Liver (tissue), 9 donors: ENCODE data around the gene S100A12. TPM values are rescaled to one million over a fixed set of nuclear protein-coding genes. Genes with fewer than 3 reads are reported as not detected.

Source experiments
- DNase-seq: peaks from one replicate; pipeline ENCODE4 v3.0.0-alpha.2; 2017; ENCODE audit warnings: low spot score
- H3K27ac ChIP-seq, 2 donors: one replicate each; pipeline ENCODE4 v1.7.0; 2013; ENCODE audit warnings: inconsistent platforms in 2 of 2, low read length in 2 of 2, control low read depth in 1 of 2, low read depth in 1 of 2, mild to moderate bottlenecking in 1 of 2
- H3K27me3 ChIP-seq, 4 donors: one replicate each; pipeline versions ENCODE4 v1.6.1 to v1.7.0; 2013; ENCODE audit warnings: low read length in 3 of 4, inconsistent platforms in 1 of 4, mild to moderate bottlenecking in 1 of 4, moderate library complexity in 1 of 4; ENCODE audit not compliant: control insufficient read depth in 4 of 4, insufficient read depth in 4 of 4
- H3K36me3 ChIP-seq, 4 donors: one replicate each; pipeline versions ENCODE4 v1.6.1 to v1.7.0; 2013; ENCODE audit warnings: low read length in 3 of 4, mild to moderate bottlenecking in 3 of 4, low read depth in 1 of 4, moderate library complexity in 1 of 4; ENCODE audit not compliant: control insufficient read depth in 4 of 4, insufficient read depth in 3 of 4
- H3K4me1 ChIP-seq, 4 donors: one replicate each; pipeline versions ENCODE4 v1.6.1 to v1.7.0; 2013; ENCODE audit warnings: low read length in 3 of 4, mild to moderate bottlenecking in 3 of 4, moderate library complexity in 1 of 4; ENCODE audit not compliant: control insufficient read depth in 4 of 4, insufficient read depth in 4 of 4
- H3K4me3 ChIP-seq, 3 donors: one replicate each; pipeline versions ENCODE4 v1.6.1 to v1.7.0; 2013; ENCODE audit warnings: low read length in 3 of 3, control low read depth in 1 of 3, low read depth in 1 of 3, mild to moderate bottlenecking in 1 of 3
- H3K9ac ChIP-seq, 2 donors: one replicate each; pipeline ENCODE4 v1.7.0; 2013; ENCODE audit warnings: low read length in 2 of 2, mild to moderate bottlenecking in 2 of 2, moderate library complexity in 2 of 2, control low read depth in 1 of 2, low read depth in 1 of 2
- H3K9me3 ChIP-seq, 4 donors: one replicate each; pipeline versions ENCODE4 v1.6.1 to v1.7.0; 2013; ENCODE audit warnings: low read length in 3 of 4; ENCODE audit not compliant: control insufficient read depth in 4 of 4
- ATF3 ChIP-seq: IDR thresholded peaks from 2 replicates; pipeline ENCODE4 v1.6.1; 2016; ENCODE audit warnings: antibody characterized with exemption
- EGR1 ChIP-seq, 2 donors: IDR thresholded peaks; 2 replicates each; pipeline ENCODE4 v1.6.1; 2016 to 2018; ENCODE audit warnings: antibody characterized with exemption in 2 of 2, low read depth in 2 of 2
- FOXA1 ChIP-seq: IDR thresholded peaks from 2 replicates; pipeline ENCODE4 v1.6.1; 2016; ENCODE audit warnings: antibody characterized with exemption
- GABPA ChIP-seq, 2 donors: IDR thresholded peaks in 1 of 2; conservative IDR thresholded peaks in 1 of 2; 2 replicates each; pipeline ENCODE4 v1.6.1; 2016; ENCODE audit warnings: antibody characterized with exemption in 2 of 2, mild to moderate bottlenecking in 1 of 2, moderate library complexity in 1 of 2
- HNF4A ChIP-seq, 2 donors: conservative IDR thresholded peaks; 2 replicates each; pipeline ENCODE4 v1.6.1; 2016; ENCODE audit warnings: antibody characterized with exemption in 2 of 2, mild to moderate bottlenecking in 2 of 2
- HNF4G ChIP-seq: IDR thresholded peaks from 2 replicates; pipeline ENCODE4 v1.6.1; 2016; ENCODE audit warnings: antibody characterized with exemption
- JUND ChIP-seq, 2 donors: IDR thresholded peaks; 2 replicates each; pipeline ENCODE4 v1.6.1; 2016; ENCODE audit warnings: antibody characterized with exemption in 2 of 2
- MAX ChIP-seq: IDR thresholded peaks from 2 replicates; pipeline ENCODE4 v1.6.1; 2016; ENCODE audit warnings: antibody characterized with exemption
- RAD21 ChIP-seq, 2 donors: IDR thresholded peaks; 2 replicates each; pipeline ENCODE4 v1.6.1; 2016; ENCODE audit warnings: antibody characterized with exemption in 2 of 2, mild to moderate bottlenecking in 2 of 2
- RXRA ChIP-seq, 2 donors: IDR thresholded peaks; 2 replicates each; pipeline ENCODE4 v1.6.1; 2017 to 2018; ENCODE audit warnings: antibody characterized with exemption in 2 of 2, mild to moderate bottlenecking in 1 of 2
- TAF1 ChIP-seq: conservative IDR thresholded peaks from 2 replicates; pipeline ENCODE4 v1.6.1; 2016; ENCODE audit warnings: antibody characterized with exemption, mild to moderate bottlenecking
- YY1 ChIP-seq: IDR thresholded peaks from 2 replicates; pipeline ENCODE4 v1.6.1; 2016; ENCODE audit warnings: antibody characterized with exemption, mild to moderate bottlenecking
- ZBTB33 ChIP-seq: IDR thresholded peaks from 2 replicates; pipeline ENCODE4 v1.6.1; 2016; ENCODE audit warnings: antibody characterized with exemption
- WGBS: extraction: QIAGEN DNeasy Blood & Tissue Kit; methylation state at CpG from one replicate; pipeline ENCODE4 v1.1.7; 2013; 5-methylcytosine and 5-hydroxymethylcytosine counted together
- polyA plus RNA-seq, 2 donors: library from polyadenylated mRNA; stranded (reverse) in 1 of 2; unstranded in 1 of 2; fragments of 200-250 nt in 1 of 2; fragments of >200 nt in 1 of 2; fragmentation: Nextera tagmentation in 1 of 2; extraction: Ambion mirVana in 1 of 2; gene quantifications; one replicate each; pipeline versions ENCODE4 v1.2.1 to v1.2.3, GENCODE V29; 2013 to 2015
- total RNA-seq, 2 donors: library from RNA; depleted of rRNA; stranded (reverse); fragments of >200 nt; gene quantifications; one replicate each; pipeline ENCODE4 v1.2.3, GENCODE V29; 2014
- TF ChIP-seq, protein P1 (sequence below): fragments of 150-350 bp; IDR thresholded peaks from 2 replicates; pipeline ENCODE4 v1.5.1; 2017; ENCODE audit warnings: improper control_type of control experiment, low read depth, low read length; ENCODE audit not compliant: missing input control
- TF ChIP-seq, protein P2 (sequence below): IDR thresholded peaks from 2 replicates; pipeline ENCODE4 v1.6.1; 2016; ENCODE audit warnings: antibody characterized with exemption, mild to moderate bottlenecking
- donor health status: healthy.
- donor health status: healthy.
- donor health status: healthy.
- donor health status: healthy.
- donor health status: healthy.

The S100A12 gene
- total and polyA plus RNA-seq, 4 donors, result 3.3 to 35.2 (median 12.1) TPM

GRCh38 chr1:153392822-153393221 lies 17.4 kb upstream of the S100A12 start:
- H3K9ac ChIP-seq, result no peak overlapping the region
- DNase-seq, result no peak
- 79% methylated on average over 3 of the region's 3 CpGs for WGBS
- no peaks in the 10 kb centered on the region for H3K4me1 ChIP-seq
- H3K36me3 ChIP-seq, result no peaks in the 10 kb centered on the region
- TF ChIP-seq EGR1 (IDR thresholded peaks at IDR 0.05; ENCODE audit: low read depth in 2 of 2), result no peak
- TF ChIP-seq, protein P1, sequence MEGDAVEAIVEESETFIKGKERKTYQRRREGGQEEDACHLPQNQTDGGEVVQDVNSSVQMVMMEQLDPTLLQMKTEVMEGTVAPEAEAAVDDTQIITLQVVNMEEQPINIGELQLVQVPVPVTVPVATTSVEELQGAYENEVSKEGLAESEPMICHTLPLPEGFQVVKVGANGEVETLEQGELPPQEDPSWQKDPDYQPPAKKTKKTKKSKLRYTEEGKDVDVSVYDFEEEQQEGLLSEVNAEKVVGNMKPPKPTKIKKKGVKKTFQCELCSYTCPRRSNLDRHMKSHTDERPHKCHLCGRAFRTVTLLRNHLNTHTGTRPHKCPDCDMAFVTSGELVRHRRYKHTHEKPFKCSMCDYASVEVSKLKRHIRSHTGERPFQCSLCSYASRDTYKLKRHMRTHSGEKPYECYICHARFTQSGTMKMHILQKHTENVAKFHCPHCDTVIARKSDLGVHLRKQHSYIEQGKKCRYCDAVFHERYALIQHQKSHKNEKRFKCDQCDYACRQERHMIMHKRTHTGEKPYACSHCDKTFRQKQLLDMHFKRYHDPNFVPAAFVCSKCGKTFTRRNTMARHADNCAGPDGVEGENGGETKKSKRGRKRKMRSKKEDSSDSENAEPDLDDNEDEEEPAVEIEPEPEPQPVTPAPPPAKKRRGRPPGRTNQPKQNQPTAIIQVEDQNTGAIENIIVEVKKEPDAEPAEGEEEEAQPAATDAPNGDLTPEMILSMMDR, result no peak
- TF ChIP-seq JUND (IDR thresholded peaks at IDR 0.05), result no peak
- no peaks in the 10 kb centered on the region for H3K9me3 ChIP-seq
- H3K4me3 ChIP-seq, result no peak overlapping the region
- no peak overlapping the region for H3K27ac ChIP-seq
- H3K27me3 ChIP-seq, result peaks cover 0 to 5% (median 0%) of the 10 kb centered on the region in 4 donors

- no peaks in the 10 kb centered on the region for H3K36me3 ChIP-seq
- WGBS, result 49% methylated on average over 3 of the region's 3 CpGs
- no peak for TF ChIP-seq HNF4G
- TF ChIP-seq ATF3, result no peak
- H3K4me3 ChIP-seq, result no peak overlapping the region
- no peaks in the 10 kb centered on the region for H3K4me1 ChIP-seq
- peaks cover 0 to 5% (median 0%) of the 10 kb centered on the region in 4 donors for H3K27me3 ChIP-seq
- H3K9ac ChIP-seq, result no peak overlapping the region
- DNase-seq, result no peak
- no peak overlapping the region for H3K27ac ChIP-seq
- H3K9me3 ChIP-seq, result no peaks in the 10 kb centered on the region
Observed at GRCh38 chr1:153392258-153392657, 16.8 kb upstream of the S100A12 start.

GRCh38 chr1:153390938-153391710 lies 15.7 kb upstream of the S100A12 start, which contains the start of gene S100A8:
TSS of gene S100A8 (minus strand) at chr1:153391073. CDS start at chr1:153390535, 538 bp downstream.
- 61% methylated on average over 7 of the region's 7 CpGs for WGBS
- H3K4me3 ChIP-seq, result no peak within 1 kb of the TSS
- no peak for DNase-seq
- TF ChIP-seq JUND (IDR thresholded peaks at IDR 0.05), result no peak
- no peak for TF ChIP-seq HNF4G
- TF ChIP-seq, protein P2, sequence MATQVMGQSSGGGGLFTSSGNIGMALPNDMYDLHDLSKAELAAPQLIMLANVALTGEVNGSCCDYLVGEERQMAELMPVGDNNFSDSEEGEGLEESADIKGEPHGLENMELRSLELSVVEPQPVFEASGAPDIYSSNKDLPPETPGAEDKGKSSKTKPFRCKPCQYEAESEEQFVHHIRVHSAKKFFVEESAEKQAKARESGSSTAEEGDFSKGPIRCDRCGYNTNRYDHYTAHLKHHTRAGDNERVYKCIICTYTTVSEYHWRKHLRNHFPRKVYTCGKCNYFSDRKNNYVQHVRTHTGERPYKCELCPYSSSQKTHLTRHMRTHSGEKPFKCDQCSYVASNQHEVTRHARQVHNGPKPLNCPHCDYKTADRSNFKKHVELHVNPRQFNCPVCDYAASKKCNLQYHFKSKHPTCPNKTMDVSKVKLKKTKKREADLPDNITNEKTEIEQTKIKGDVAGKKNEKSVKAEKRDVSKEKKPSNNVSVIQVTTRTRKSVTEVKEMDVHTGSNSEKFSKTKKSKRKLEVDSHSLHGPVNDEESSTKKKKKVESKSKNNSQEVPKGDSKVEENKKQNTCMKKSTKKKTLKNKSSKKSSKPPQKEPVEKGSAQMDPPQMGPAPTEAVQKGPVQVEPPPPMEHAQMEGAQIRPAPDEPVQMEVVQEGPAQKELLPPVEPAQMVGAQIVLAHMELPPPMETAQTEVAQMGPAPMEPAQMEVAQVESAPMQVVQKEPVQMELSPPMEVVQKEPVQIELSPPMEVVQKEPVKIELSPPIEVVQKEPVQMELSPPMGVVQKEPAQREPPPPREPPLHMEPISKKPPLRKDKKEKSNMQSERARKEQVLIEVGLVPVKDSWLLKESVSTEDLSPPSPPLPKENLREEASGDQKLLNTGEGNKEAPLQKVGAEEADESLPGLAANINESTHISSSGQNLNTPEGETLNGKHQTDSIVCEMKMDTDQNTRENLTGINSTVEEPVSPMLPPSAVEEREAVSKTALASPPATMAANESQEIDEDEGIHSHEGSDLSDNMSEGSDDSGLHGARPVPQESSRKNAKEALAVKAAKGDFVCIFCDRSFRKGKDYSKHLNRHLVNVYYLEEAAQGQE, result no peak
- TF ChIP-seq TAF1, result no peak
- no peak for TF ChIP-seq MAX
- TF ChIP-seq RXRA (IDR thresholded peaks at IDR 0.05), result no peak
- TF ChIP-seq RAD21 (IDR thresholded peaks at IDR 0.05), result no peak
- TF ChIP-seq FOXA1, result no peak
- TF ChIP-seq, protein P1, result no peak
- TF ChIP-seq ATF3, result no peak
- no peak for TF ChIP-seq GABPA (IDR thresholded peaks at IDR 0.05 in 1 of 2, conservative IDR thresholded peaks at IDR 0.05 in 1 of 2)
- no peak for TF ChIP-seq EGR1 (IDR thresholded peaks at IDR 0.05; ENCODE audit: low read depth in 2 of 2)
- TF ChIP-seq ZBTB33, result no peak
- TF ChIP-seq YY1, result no peak
- TF ChIP-seq HNF4A (conservative IDR thresholded peaks at IDR 0.05), result no peak

More at GRCh38 chr1:153390938-153391710, 15.7 kb upstream of the S100A12 start, which contains the start of gene S100A8:
- Histone ChIP-seq H3K27me3 (peaks cover 0 to 5% (median 0%) of the 10 kb centered on the region in 4 donors), H3K4me1 (no peaks in the 10 kb centered on the region), H3K27ac (peak within 1 kb of the TSS; percentile 19 to 52), H3K9me3 (no peaks in the 10 kb centered on the region), H3K36me3 (no peaks in the 10 kb centered on the region), H3K9ac (no peak within 1 kb of the TSS)
